ENCODE results near the gene FZD7. TPM values are rescaled to one million over a fixed set of nuclear protein-coding genes. Genes with fewer than 3 reads are reported as not detected.

Gene FZD7
- total RNA-seq, 1 donor, result 35.8 TPM

DNA sequence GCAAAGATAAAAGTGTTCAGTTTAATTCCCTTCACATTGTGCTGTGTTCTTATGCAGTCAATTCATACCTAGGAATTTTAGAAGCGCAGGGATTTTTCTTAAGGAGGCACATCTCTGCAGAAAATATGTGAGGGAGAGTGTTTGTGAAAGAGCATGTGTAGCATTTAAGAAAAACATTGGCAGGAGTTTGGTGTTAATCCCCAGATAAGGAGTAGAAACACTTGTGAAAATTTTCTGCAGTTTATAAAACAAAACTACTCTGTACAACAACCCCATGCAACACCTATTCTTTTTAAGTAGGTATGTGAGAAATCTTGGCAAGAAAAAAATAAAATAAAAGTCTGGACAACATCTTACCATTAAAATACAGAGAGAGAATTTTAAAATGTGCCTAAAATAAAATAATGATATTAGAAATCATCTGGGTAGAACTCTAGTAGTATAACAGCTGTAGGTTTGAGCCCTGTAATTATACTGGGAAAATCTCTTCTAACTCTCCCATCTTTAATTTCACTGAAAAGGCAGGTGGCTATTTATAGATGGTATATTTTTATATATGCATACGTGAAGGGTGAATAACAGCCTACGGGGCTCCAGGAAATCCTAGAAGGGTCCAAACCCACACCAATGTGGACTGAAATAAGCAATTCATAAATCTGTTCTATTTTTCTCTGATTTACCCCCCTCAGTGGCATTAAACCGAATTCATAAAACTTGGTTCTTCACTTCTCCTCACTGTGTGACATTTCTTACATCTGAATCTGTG is 6.6 kb downstream of the FZD7 start:
- TF ChIP-seq, protein P1, sequence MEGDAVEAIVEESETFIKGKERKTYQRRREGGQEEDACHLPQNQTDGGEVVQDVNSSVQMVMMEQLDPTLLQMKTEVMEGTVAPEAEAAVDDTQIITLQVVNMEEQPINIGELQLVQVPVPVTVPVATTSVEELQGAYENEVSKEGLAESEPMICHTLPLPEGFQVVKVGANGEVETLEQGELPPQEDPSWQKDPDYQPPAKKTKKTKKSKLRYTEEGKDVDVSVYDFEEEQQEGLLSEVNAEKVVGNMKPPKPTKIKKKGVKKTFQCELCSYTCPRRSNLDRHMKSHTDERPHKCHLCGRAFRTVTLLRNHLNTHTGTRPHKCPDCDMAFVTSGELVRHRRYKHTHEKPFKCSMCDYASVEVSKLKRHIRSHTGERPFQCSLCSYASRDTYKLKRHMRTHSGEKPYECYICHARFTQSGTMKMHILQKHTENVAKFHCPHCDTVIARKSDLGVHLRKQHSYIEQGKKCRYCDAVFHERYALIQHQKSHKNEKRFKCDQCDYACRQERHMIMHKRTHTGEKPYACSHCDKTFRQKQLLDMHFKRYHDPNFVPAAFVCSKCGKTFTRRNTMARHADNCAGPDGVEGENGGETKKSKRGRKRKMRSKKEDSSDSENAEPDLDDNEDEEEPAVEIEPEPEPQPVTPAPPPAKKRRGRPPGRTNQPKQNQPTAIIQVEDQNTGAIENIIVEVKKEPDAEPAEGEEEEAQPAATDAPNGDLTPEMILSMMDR (IDR thresholded peaks at IDR 0.05; ENCODE audit: insufficient read depth, low read length), result no peak
- DNase-seq (ENCODE audit: low read depth), result no peak
- no peak overlapping the region for H3K4me3 ChIP-seq (ENCODE audit: low read depth, low read length)

DNA sequence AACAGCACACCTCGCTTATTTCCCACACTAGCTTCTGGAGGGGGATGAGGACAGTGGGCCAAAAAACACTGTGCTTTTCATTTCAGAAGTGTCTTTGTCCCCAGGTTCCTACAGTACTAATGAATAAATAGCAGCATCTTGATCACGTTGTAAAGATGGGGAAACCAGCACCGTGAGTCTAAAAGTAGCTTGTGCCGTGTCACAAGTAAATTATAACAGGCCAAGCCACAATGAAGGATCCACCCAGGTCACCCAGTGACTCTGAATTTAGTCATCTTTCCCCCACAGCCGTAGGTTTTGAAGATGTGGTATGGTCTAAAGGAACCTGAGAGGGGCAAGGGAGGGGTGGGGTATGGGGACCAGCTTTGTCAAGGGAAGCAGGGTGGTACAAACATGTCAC is 8.8 kb downstream of the FZD7 start:
- no peak overlapping the region for H3K4me3 ChIP-seq (ENCODE audit: low read depth, low read length)
- DNase-seq (ENCODE audit: low read depth), result no peak
- TF ChIP-seq, protein P1 (IDR thresholded peaks at IDR 0.05; ENCODE audit: insufficient read depth, low read length), result no peak

DNA sequence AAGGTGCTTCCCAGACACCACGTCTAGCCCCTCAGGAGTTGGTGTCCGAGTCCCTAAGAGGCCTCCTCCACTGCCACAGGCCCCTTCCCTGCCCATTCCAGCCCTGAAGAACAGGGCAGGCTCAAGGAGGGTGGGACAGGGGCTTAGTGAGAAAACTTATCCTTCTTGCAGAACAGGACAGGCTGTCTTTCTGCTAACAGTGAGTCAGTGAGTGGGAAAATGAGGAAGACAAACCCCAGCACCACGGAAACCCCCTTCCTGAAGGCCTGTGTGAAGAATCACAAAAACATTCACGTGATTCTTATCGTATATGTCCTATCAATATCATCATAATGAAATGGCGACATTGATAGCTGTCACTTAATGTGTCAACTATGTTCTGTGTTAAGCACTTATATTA is 9.8 kb downstream of the FZD7 start:
- TF ChIP-seq, protein P1 (IDR thresholded peaks at IDR 0.05; ENCODE audit: insufficient read depth, low read length), result no peak

DNA sequence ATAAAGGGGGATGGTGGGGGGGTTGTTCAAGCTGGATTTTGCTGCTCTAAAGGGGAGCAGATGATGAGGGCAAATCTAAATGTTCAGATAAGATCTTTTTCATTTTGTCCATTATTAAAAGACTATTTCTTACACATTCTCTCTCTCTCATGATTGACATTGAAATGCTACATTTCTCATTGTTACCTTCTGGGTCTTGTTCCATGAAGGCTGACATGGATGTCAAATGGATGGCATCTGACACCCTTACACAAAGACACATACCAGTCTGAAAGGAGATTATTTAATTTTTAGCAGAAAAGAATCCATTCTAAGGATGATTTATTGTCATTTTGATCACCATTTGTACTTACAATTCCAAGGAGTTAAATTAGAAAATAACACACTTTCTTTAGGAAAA is 11.1 kb downstream of the FZD7 start:
- TF ChIP-seq, protein P1 (IDR thresholded peaks at IDR 0.05; ENCODE audit: insufficient read depth, low read length), result no peak
- no peak for DNase-seq (ENCODE audit: low read depth)
- H3K4me3 ChIP-seq (ENCODE audit: low read depth, low read length), result no peak overlapping the region

More for the DNA sequence above, 9.8 kb downstream of the FZD7 start:
- no peak for DNase-seq (ENCODE audit: low read depth)
- no peak overlapping the region for H3K4me3 ChIP-seq (ENCODE audit: low read depth, low read length)

DNA sequence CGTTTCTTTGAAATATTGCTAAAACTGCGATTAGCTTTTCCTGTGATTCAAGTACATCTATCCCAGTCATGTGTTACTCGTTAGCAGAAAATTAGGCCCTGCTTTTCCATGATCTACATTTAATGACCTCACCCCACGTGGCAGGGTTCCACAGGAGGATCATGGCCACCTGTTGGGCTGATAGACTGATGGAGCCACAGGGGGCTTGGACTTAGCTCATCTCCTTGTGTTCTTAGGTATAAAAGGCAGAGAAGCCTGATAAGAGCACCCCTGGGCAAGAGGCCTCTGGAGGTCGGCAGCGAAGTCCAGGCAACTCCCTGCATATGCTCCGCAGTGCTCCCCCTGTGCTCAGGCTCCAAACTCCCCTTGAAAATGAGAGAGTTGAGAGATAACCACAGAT is 12.9 kb downstream of the FZD7 start:
- H3K4me3 ChIP-seq (ENCODE audit: low read depth, low read length), result no peak overlapping the region
- no peak for DNase-seq (ENCODE audit: low read depth)
- TF ChIP-seq, protein P1 (IDR thresholded peaks at IDR 0.05; ENCODE audit: insufficient read depth, low read length), result no peak

DNA sequence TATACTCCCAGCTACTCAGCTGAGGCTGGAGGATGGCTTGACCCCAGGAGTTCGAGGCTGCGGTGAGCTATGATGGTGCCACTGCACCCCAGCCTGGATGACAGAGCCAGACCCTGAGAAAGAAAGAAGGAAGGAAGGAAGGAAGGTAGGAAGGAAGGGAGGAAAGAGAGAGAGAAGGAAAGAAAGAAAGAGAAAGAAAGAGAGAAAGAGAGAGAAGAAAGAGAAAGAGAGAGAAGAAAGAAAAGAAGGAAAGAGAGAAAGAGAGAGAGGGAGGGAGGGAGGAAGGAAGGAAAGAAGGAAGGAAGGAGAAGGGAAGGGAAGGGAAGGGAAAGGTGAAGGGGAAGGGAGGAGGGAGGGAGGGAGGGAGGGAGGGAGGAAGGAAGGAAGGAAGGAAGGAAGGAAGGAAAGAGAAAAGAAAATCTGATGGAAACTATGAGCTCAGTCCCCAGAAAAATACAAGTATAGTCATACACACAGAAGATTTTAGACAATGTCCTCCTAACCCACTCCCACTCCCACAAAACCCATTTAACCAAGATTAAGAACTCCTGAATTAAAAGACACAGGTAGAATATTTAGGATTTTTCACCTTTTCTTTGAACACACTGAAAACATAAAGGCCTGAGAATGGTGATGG is 15.6 kb downstream of the FZD7 start:
- TF ChIP-seq, protein P1 (IDR thresholded peaks at IDR 0.05; ENCODE audit: insufficient read depth, low read length), result no peak
- DNase-seq (ENCODE audit: low read depth), result no peak
- H3K4me3 ChIP-seq (ENCODE audit: low read depth, low read length), result no peak overlapping the region
